ENCODE data around the gene UBTD2.

The UBTD2 gene

DNA sequence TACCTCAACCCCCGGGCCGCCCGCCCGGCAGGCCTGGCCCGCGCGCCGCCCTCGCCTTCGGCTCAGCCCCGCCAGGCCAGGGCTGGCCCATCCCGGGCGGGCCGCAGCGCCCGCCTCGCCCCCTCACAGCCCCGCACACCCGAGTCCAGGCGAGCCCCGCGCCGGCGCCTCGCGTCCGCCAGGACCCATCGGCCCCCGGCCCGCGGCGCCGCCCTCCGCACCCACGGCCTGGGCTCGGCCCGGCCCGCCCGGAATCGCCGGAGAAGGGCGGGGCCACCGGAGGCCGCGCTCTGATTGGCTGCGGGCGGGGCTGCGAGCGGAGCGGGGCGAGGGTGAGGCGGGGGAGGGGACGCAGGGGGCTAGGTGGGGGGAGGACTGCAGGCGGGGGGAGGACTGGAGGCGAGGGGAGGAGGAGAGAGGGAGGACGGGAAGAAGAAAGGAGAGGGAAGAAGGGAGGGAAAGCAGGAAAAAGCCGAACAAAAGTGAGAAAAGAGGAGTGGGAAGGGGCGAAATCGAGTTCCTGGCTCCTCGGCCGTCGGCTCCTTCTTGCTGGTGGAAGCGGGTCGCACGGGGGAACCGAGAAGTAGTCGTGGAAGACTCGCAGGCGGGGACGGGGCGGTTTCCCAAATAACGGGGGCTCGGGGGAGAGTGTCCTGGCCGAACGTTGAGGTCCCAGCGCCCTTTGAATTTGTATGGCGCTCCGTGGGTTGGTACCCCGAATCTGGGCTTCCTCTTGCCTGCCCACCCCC lies 472 bp upstream of the UBTD2 start (continued):
- TF ChIP-seq ZNF837 (tag by site-specific recombination; IDR thresholded peaks at IDR 0.05) = no peak
- TF ChIP-seq, protein P1, sequence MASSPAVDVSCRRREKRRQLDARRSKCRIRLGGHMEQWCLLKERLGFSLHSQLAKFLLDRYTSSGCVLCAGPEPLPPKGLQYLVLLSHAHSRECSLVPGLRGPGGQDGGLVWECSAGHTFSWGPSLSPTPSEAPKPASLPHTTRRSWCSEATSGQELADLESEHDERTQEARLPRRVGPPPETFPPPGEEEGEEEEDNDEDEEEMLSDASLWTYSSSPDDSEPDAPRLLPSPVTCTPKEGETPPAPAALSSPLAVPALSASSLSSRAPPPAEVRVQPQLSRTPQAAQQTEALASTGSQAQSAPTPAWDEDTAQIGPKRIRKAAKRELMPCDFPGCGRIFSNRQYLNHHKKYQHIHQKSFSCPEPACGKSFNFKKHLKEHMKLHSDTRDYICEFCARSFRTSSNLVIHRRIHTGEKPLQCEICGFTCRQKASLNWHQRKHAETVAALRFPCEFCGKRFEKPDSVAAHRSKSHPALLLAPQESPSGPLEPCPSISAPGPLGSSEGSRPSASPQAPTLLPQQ (tag by site-specific recombination; IDR thresholded peaks at IDR 0.05) = 0 out of 2 replicates have a peak, but pooled peaks have one; percentile 19
- TF ChIP-seq BCL11A (tag by site-specific recombination; IDR thresholded peaks at IDR 0.05; ENCODE audit: low read depth) = no peak
- TF ChIP-seq ZNF416 (tag by site-specific recombination; IDR thresholded peaks at IDR 0.05) = no peak
- TF ChIP-seq GLIS2 (tag by site-specific recombination; IDR thresholded peaks at IDR 0.05) = peak; percentile 78
- TF ChIP-seq KLF8 (tag by site-specific recombination; IDR thresholded peaks at IDR 0.05) = peak; percentile 56
- no peak for TF ChIP-seq ZNF626 (tag by site-specific recombination; IDR thresholded peaks at IDR 0.05)
- TF ChIP-seq ZNF140 (tag by site-specific recombination; IDR thresholded peaks at IDR 0.05) = no peak
- peak; percentile 65 for TF ChIP-seq EGR2 (tag by site-specific recombination; IDR thresholded peaks at IDR 0.05; ENCODE audit: low read depth)
- no peak for TF ChIP-seq OVOL3 (tag by site-specific recombination; IDR thresholded peaks at IDR 0.05)
- TF ChIP-seq, protein P2, sequence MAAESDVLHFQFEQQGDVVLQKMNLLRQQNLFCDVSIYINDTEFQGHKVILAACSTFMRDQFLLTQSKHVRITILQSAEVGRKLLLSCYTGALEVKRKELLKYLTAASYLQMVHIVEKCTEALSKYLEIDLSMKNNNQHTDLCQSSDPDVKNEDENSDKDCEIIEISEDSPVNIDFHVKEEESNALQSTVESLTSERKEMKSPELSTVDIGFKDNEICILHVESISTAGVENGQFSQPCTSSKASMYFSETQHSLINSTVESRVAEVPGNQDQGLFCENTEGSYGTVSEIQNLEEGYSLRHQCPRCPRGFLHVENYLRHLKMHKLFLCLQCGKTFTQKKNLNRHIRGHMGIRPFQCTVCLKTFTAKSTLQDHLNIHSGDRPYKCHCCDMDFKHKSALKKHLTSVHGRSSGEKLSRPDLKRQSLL (tag by site-specific recombination; IDR thresholded peaks at IDR 0.05) = no peak
- no peak for TF ChIP-seq ZNF580 (tag by site-specific recombination; IDR thresholded peaks at IDR 0.05)
- TF ChIP-seq SP3 (tag by site-specific recombination; IDR thresholded peaks at IDR 0.05) = peak; percentile 81
- TF ChIP-seq ZNF777 (tag by site-specific recombination; IDR thresholded peaks at IDR 0.05; ENCODE audit: borderline replicate concordance) = peak; percentile 39; the same call in 1 of the 2 replicates
- no peak for TF ChIP-seq ZNF558 (tag by site-specific recombination; IDR thresholded peaks at IDR 0.05)
- TF ChIP-seq ZNF266 (tag by site-specific recombination; IDR thresholded peaks at IDR 0.05; ENCODE audit: low read depth) = no peak
- TF ChIP-seq ZFP69B (tag by site-specific recombination; IDR thresholded peaks at IDR 0.05) = peak; percentile 47; the same call in 1 of the 2 replicates
- peak; percentile 12; the same call in 1 of the 2 replicates for TF ChIP-seq IKZF3 (tag by site-specific recombination; IDR thresholded peaks at IDR 0.05)
- TF ChIP-seq, protein P3, sequence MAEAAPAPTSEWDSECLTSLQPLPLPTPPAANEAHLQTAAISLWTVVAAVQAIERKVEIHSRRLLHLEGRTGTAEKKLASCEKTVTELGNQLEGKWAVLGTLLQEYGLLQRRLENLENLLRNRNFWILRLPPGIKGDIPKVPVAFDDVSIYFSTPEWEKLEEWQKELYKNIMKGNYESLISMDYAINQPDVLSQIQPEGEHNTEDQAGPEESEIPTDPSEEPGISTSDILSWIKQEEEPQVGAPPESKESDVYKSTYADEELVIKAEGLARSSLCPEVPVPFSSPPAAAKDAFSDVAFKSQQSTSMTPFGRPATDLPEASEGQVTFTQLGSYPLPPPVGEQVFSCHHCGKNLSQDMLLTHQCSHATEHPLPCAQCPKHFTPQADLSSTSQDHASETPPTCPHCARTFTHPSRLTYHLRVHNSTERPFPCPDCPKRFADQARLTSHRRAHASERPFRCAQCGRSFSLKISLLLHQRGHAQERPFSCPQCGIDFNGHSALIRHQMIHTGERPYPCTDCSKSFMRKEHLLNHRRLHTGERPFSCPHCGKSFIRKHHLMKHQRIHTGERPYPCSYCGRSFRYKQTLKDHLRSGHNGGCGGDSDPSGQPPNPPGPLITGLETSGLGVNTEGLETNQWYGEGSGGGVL (tag by site-specific recombination; IDR thresholded peaks at IDR 0.05) = peak; percentile 99
- TF ChIP-seq KLF7 (tag by site-specific recombination; IDR thresholded peaks at IDR 0.05; ENCODE audit: borderline replicate concordance) = peak; percentile 87; the same call in 1 of the 2 replicates
- no peak for TF ChIP-seq HOXA7 (CRISPR knock-in tag; IDR thresholded peaks at IDR 0.05; ENCODE audit: borderline replicate concordance)
- TF ChIP-seq, protein P4, sequence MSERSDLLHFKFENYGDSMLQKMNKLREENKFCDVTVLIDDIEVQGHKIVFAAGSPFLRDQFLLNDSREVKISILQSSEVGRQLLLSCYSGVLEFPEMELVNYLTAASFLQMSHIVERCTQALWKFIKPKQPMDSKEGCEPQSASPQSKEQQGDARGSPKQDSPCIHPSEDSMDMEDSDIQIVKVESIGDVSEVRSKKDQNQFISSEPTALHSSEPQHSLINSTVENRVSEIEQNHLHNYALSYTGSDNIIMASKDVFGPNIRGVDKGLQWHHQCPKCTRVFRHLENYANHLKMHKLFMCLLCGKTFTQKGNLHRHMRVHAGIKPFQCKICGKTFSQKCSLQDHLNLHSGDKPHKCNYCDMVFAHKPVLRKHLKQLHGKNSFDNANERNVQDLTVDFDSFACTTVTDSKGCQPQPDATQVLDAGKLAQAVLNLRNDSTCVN (tag by site-specific recombination; optimal IDR thresholded peaks at IDR 0.05) = peak; percentile 28
- TF ChIP-seq ZFHX2 (tag by site-specific recombination; conservative IDR thresholded peaks at IDR 0.05) = peak; percentile 67
- TF ChIP-seq ZBTB10 (tag by site-specific recombination; IDR thresholded peaks at IDR 0.05) = peak; percentile 70
- 0 out of 2 replicates have a peak, but pooled peaks have one; percentile 5 for TF ChIP-seq HOXC10 (CRISPR knock-in tag; IDR thresholded peaks at IDR 0.05)
- no peak for TF ChIP-seq ZNF132 (tag by site-specific recombination; IDR thresholded peaks at IDR 0.05; ENCODE audit: borderline replicate concordance)
- TF ChIP-seq, protein P5, sequence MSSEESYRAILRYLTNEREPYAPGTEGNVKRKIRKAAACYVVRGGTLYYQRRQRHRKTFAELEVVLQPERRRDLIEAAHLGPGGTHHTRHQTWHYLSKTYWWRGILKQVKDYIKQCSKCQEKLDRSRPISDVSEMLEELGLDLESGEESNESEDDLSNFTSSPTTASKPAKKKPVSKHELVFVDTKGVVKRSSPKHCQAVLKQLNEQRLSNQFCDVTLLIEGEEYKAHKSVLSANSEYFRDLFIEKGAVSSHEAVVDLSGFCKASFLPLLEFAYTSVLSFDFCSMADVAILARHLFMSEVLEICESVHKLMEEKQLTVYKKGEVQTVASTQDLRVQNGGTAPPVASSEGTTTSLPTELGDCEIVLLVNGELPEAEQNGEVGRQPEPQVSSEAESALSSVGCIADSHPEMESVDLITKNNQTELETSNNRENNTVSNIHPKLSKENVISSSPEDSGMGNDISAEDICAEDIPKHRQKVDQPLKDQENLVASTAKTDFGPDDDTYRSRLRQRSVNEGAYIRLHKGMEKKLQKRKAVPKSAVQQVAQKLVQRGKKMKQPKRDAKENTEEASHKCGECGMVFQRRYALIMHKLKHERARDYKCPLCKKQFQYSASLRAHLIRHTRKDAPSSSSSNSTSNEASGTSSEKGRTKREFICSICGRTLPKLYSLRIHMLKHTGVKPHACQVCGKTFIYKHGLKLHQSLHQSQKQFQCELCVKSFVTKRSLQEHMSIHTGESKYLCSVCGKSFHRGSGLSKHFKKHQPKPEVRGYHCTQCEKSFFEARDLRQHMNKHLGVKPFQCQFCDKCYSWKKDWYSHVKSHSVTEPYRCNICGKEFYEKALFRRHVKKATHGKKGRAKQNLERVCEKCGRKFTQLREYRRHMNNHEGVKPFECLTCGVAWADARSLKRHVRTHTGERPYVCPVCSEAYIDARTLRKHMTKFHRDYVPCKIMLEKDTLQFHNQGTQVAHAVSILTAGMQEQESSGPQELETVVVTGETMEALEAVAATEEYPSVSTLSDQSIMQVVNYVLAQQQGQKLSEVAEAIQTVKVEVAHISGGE (tag by site-specific recombination; conservative IDR thresholded peaks at IDR 0.05; ENCODE audit: low read depth) = peak; percentile 34
